Uterus (tissue), 4 donors: Measurements from ENCODE around the gene RPS24. TPM values are rescaled to one million over a fixed set of nuclear protein-coding genes. Genes with fewer than 3 reads are reported as not detected.

ENCODE experiments used
- DNase-seq, 2 donors: peaks; one replicate each; pipeline ENCODE4 v3.0.0-alpha.2; 2019 to 2020
- H3K27ac ChIP-seq, 2 donors: fragments of 200-600 bp; sonication (generic); 1 replicate in 1 of 2; 2 replicates in 1 of 2; pipeline ENCODE4 v1.5.1; 2016 to 2018
- H3K27me3 ChIP-seq, 2 donors: fragments of 200-600 bp; sonication (generic); one replicate each; pipeline ENCODE4 v1.5.1; 2018 to 2019; ENCODE audit warnings: control low read depth in 1 of 2
- H3K36me3 ChIP-seq, 2 donors: fragments of 200-600 bp; sonication (generic); one replicate each; pipeline ENCODE4 v1.5.1; 2019; ENCODE audit warnings: control low read depth in 1 of 2
- H3K4me1 ChIP-seq, 2 donors: fragments of 200-600 bp; sonication (generic); one replicate each; pipeline ENCODE4 v1.5.1; 2018 to 2019; ENCODE audit warnings: control low read depth in 1 of 2
- H3K4me3 ChIP-seq, 2 donors: fragments of 200-600 bp; sonication (generic); 1 replicate in 1 of 2; 2 replicates in 1 of 2; pipeline ENCODE4 v1.5.1; 2018 to 2019; ENCODE audit warnings: mild to moderate bottlenecking in 1 of 2
- H3K9me3 ChIP-seq, 2 donors: fragments of 200-600 bp; sonication (generic); one replicate each; pipeline ENCODE4 v1.5.1; 2019; ENCODE audit warnings: control low read depth in 1 of 2
- CTCF ChIP-seq, 4 experiments: fragments of 200-600 bp in 2 of 4; fragments of 450-650 bp in 2 of 4; sonication (generic) in 2 of 4; IDR thresholded peaks; one replicate each; pipeline ENCODE4 v1.5.1; 2016 to 2019; ENCODE audit warnings: antibody characterized with exemption in 4 of 4, mild to moderate bottlenecking in 2 of 4, moderate library complexity in 1 of 4
- POLR2A ChIP-seq, 2 donors: fragments of 450-650 bp; IDR thresholded peaks; one replicate each; pipeline ENCODE4 v1.6.1; 2016; ENCODE audit warnings: antibody characterized with exemption in 2 of 2, mild to moderate bottlenecking in 1 of 2, moderate library complexity in 1 of 2
- intact Hi-C: fragments of 100-400 bp; cut with DNase I; formaldehyde crosslinking; loops from one replicate; pipeline ENCODE4 v1.15.1; 2023; ENCODE audit warnings: low total_unique reads
- total RNA-seq, 4 donors: library from RNA; depleted of rRNA in 3 of 4; stranded (reverse); fragments of >200 nt in 3 of 4; gene quantifications; one replicate each; pipeline versions ENCODE4 v1.1.0 to v1.2.4, GENCODE V29; 2014 to 2023
- donor health status: DM: yes; HTN: yes; CAD: no.

RPS24 gene
- total RNA-seq, 4 donors from 2014 or later: 1,764 to 3,381 (median 2,593) TPM

GRCh38 chr10:78079411-78079810, 45.7 kb downstream of the RPS24 start:
- no peak for DNase-seq
- Histone ChIP-seq H3K27ac (no peak overlapping the region), H3K36me3 (no peaks in the 10 kb centered on the region), H3K9me3 (no peaks in the 10 kb centered on the region), H3K4me1 (no peaks in the 10 kb centered on the region), H3K27me3 (no peaks in the 10 kb centered on the region), H3K4me3 (no peak overlapping the region)
- intact Hi-C loops: no loop called here
- TF ChIP-seq POLR2A (IDR thresholded peaks at IDR 0.05) (no peak), CTCF (IDR thresholded peaks at IDR 0.05) (no peak)

DNA sequence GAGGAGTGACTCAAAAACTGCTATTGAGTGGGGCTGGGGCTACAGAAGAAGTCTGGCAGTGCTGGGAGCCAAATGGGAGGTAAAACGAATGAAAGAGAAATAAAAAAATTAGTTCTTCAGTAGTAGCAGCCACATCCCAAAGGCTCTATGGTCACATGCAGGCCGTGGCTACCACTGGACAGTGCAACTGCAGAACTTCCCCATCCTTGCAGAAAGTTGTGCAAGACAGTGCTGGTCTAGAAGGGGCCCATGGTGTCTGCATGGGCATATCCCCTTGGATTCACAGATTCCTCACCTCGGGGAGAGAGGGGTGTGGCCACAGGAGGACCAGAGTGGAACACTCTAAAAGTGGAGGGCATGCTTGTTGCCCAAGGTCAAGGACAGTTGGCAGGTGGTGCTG, 47.6 kb downstream of the RPS24 start:
- intact Hi-C loops: no loop called here

DNA sequence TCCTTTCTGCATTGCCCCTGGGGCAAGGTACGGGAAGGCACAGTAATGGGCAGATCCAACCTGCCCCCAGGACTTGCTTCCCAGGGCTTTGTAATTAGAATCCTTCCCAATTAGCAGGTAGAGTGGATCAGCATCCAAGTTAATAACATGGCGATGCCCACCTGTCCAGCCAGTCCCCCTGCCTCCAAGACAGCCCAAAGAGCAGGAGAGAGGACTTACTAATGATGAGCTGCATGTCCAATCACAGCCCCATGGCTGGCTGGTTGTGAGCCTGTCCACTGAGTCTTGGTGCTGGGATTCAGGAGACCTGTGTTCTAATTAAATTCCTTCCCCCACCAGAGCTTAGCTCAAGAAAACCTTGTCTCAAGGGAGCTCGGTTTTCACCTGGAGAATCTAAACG, 49.0 kb downstream of the RPS24 start:
- Histone ChIP-seq H3K36me3 (no peaks in the 10 kb centered on the region), H3K27me3 (no peaks in the 10 kb centered on the region), H3K27ac (no peak overlapping the region), H3K4me3 (no peak overlapping the region), H3K9me3 (no peaks in the 10 kb centered on the region), H3K4me1 (no peaks in the 10 kb centered on the region)
- no peak for TF ChIP-seq CTCF (IDR thresholded peaks at IDR 0.05)
- TF ChIP-seq POLR2A (IDR thresholded peaks at IDR 0.05): no peak
- intact Hi-C loops: no loop called here
- no peak for DNase-seq

More for the DNA sequence above, 47.6 kb downstream of the RPS24 start:
- no peak for DNase-seq
- no peak overlapping the region for H3K4me3 ChIP-seq
- no peaks in the 10 kb centered on the region for H3K4me1 ChIP-seq
- H3K27me3 ChIP-seq: no peaks in the 10 kb centered on the region
- H3K36me3 ChIP-seq: no peaks in the 10 kb centered on the region
- no peak overlapping the region for H3K27ac ChIP-seq
- TF ChIP-seq CTCF (IDR thresholded peaks at IDR 0.05) (no peak), POLR2A (IDR thresholded peaks at IDR 0.05) (no peak)
- H3K9me3 ChIP-seq: no peaks in the 10 kb centered on the region

Other genes with a start within 250 kb of the RPS24 start
- 10 to 100 TPM; 27.1 to 72.6 (median 46.5) TPM for gene DLG5, start 107.1 kb upstream of the RPS24 start, total RNA-seq
- 10 to 100 TPM in 2 of 4 donors, 1 to 10 TPM in 2; 10.0 to 19.4 (median 14.6) TPM for gene POLR3A, start 4.3 kb upstream of the RPS24 start, total RNA-seq